Measurements from ENCODE around the gene SUGP1.

The SUGP1 gene

GRCh38 chr19:19230999-19231398 is 89.3 kb downstream of the SUGP1 start:
- TF ChIP-seq POLR2AphosphoS5 (IDR thresholded peaks at IDR 0.05; ENCODE audit: low read depth, low read length) (no peak), TAF1 (IDR thresholded peaks at IDR 0.05; ENCODE audit: borderline replicate concordance, low read depth, low read length) (no peak), POLR2A (IDR thresholded peaks at IDR 0.05; ENCODE audit: low read depth, low read length) (no peak)
- FAIRE-seq: no peak
- DNase-seq (ENCODE audit: insufficient read length): no peak

- TF ChIP-seq POLR2AphosphoS5 (IDR thresholded peaks at IDR 0.05; ENCODE audit: low read depth, low read length) (no peak), TAF1 (IDR thresholded peaks at IDR 0.05; ENCODE audit: borderline replicate concordance, low read depth, low read length) (no peak), POLR2A (IDR thresholded peaks at IDR 0.05; ENCODE audit: low read depth, low read length) (no peak)
- FAIRE-seq (no peak), DNase-seq (ENCODE audit: insufficient read length) (no peak)
Measured at GRCh38 chr19:19229701-19230100, 90.6 kb downstream of the SUGP1 start.

- TF ChIP-seq TAF1 (IDR thresholded peaks at IDR 0.05; ENCODE audit: borderline replicate concordance, low read depth, low read length): no peak
- no peak for TF ChIP-seq POLR2A (IDR thresholded peaks at IDR 0.05; ENCODE audit: low read depth, low read length)
- no peak for TF ChIP-seq POLR2AphosphoS5 (IDR thresholded peaks at IDR 0.05; ENCODE audit: low read depth, low read length)
- no peak for DNase-seq (ENCODE audit: insufficient read length)
- FAIRE-seq: no peak
Measured at GRCh38 chr19:19227217-19227616, 93.1 kb downstream of the SUGP1 start.

GRCh38 chr19:19226663-19227062 is 93.6 kb downstream of the SUGP1 start:
- DNase-seq (ENCODE audit: insufficient read length): no peak
- no peak for FAIRE-seq
- no peak for TF ChIP-seq POLR2AphosphoS5 (IDR thresholded peaks at IDR 0.05; ENCODE audit: low read depth, low read length)
- TF ChIP-seq POLR2A (IDR thresholded peaks at IDR 0.05; ENCODE audit: low read depth, low read length): no peak
- TF ChIP-seq TAF1 (IDR thresholded peaks at IDR 0.05; ENCODE audit: borderline replicate concordance, low read depth, low read length): no peak

- FAIRE-seq (no peak), DNase-seq (ENCODE audit: insufficient read length) (no peak)
- no peak for TF ChIP-seq POLR2A (IDR thresholded peaks at IDR 0.05; ENCODE audit: low read depth, low read length)
- no peak for TF ChIP-seq TAF1 (IDR thresholded peaks at IDR 0.05; ENCODE audit: borderline replicate concordance, low read depth, low read length)
- no peak for TF ChIP-seq POLR2AphosphoS5 (IDR thresholded peaks at IDR 0.05; ENCODE audit: low read depth, low read length)
Measured at GRCh38 chr19:19226204-19226603, 94.1 kb downstream of the SUGP1 start.
